HG03025 (cell line): Measurements from ENCODE around the gene CATSPERD.
"Not testable (repeated sequence)": the region's sequence is repeated elsewhere in the genome, so short reads cannot be mapped to it uniquely, and the experiment has no call there.

Source experiments
- ATAC-seq: cut with Tn5 transposase; IDR thresholded peaks from one replicate; pipeline ENCODE4 v1.9.1; 2021; ENCODE audit warnings: mild to moderate bottlenecking, moderate library complexity; ENCODE audit not compliant: unreplicated experiment, low FRiP score

CATSPERD gene

GRCh38 chr19:5697890-5698634 is 22.4 kb upstream of the CATSPERD start:
- no peak for ATAC-seq

DNA sequence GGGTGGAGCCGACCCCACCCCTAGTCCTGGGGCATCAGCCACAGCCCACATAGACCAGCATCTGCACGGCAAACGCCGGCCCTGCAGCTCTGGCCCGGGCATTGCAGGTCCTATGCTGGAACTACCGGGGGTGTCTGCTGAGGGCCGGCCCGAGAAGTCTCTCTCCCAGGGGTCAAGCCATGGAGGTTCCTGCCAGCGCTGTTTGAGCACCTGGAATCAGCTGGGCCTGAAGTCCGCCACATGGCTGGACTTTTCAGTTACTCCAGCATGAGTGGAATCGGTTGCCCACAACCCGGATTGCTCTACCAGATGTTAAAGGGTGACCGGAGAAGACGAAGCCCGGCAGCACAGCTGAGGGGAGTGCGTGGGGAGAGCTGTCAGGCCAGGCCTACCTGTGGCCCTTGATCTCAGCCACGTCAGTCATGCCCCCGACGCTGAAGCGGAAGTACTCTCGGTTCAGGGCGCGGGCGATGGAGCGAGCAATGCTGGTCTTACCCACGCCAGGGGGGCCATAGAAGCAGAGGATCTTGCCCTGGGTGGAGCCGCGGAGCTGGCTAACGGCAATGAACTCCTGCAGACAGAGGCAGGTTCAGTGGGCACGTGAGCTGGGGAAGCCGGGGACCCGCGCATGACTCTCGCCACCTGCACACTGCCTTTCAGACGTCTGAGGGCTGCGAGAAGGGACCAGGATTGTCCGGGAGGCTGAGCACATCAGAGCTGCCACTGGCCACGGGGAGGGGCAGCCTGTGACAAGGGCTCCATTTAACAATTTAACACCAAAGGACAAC is 21.6 kb upstream of the CATSPERD start:
- no peak for ATAC-seq

- ATAC-seq, result no peak
These were observed 19.9 kb upstream of the CATSPERD start for GRCh38 chr19:5700455-5701092.

DNA sequence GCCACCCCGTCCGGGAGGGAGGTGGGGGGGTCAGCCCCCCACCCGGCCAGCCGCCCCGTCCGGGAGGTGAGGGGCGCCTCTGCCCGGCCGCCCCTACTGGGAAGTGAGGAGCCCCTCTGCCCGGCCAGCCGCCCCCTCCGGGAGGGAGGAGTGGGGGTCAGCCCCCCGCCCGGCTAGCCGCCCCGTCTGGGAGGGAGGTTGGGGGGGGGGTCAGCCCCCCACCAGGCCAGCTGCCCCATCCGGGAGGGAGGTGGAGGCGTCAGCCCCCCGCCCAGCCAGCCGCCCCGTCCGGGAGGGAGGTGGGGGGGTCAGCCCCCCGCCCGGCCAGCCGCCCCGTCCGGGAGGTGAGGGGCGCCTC is 18.4 kb upstream of the CATSPERD start:
- not testable (repeated sequence) for ATAC-seq

GRCh38 chr19:5703819-5704818 is 16.3 kb upstream of the CATSPERD start:
- ATAC-seq, result no peak

DNA sequence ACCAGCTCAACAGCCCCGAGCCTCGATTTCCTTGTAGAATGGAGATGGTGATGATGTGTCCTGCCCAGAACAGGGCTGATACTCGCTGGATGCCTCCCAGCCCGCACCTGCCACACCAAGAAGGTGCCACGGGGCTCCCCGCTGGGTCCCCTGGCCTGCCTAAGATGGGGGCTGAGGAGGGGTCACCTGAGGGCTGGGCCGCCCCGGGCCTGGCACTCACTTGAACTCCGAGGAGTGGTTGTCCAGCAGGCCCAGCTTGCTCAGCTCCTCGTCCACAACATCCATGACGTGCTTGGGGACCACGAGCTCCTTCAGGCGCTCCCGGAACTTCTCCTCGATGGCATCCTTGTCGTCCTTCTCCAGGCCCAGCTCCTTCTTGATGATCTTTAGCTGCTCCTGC is 14.9 kb upstream of the CATSPERD start:
- no peak for ATAC-seq

GRCh38 chr19:5706876-5707573 is 13.4 kb upstream of the CATSPERD start:
- no peak for ATAC-seq

- no peak for ATAC-seq
These were observed 12.6 kb upstream of the CATSPERD start for GRCh38 chr19:5707576-5708575.

- no peak for ATAC-seq
These were observed 9.4 kb upstream of the CATSPERD start for GRCh38 chr19:5711025-5711424.

DNA sequence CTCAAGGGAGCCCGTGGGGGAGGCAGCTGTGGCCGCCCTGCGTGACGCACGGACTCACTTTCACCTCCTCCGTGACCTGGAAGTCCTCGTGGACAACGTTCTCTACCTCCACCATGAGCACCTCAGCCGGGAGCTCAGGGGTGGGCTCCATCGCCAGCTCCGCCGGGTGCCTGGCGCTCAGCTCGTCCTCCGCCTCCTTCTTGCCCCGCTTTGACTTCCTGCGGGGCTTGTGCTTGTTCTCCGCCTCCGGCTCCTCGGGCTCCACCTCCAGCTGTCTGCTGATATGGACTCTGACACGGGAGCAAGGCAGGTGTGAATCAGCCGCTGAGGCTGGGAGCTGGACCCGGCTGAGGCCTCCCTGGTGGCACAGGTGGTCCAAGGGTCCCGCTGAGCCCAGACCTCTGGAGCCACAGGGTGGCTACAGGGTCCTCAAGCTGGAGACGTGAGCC is 8.7 kb upstream of the CATSPERD start:
- no peak for ATAC-seq

DNA sequence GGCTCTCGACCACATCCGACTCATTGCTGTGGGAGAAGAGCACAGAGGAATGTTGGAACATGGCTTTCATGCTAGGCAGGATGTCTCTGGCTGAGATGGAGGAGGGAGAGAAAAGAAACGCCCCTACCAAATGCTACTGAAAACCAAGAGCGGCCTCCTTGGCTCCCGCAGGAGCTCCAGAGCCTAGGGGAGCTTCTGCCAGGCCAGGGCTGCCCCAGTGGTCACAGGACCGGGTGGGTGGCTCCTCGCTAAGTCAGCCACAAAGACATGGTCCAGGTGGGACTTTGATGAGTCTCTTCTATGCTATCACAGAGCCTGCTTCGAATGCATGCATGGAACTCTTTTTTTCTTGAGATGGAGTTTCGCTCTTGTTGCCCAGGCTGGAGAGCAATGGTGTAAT is 7.2 kb upstream of the CATSPERD start:
- ATAC-seq, result no peak

- ATAC-seq, result no peak
These were observed 5.6 kb upstream of the CATSPERD start for GRCh38 chr19:5714816-5715215.

DNA sequence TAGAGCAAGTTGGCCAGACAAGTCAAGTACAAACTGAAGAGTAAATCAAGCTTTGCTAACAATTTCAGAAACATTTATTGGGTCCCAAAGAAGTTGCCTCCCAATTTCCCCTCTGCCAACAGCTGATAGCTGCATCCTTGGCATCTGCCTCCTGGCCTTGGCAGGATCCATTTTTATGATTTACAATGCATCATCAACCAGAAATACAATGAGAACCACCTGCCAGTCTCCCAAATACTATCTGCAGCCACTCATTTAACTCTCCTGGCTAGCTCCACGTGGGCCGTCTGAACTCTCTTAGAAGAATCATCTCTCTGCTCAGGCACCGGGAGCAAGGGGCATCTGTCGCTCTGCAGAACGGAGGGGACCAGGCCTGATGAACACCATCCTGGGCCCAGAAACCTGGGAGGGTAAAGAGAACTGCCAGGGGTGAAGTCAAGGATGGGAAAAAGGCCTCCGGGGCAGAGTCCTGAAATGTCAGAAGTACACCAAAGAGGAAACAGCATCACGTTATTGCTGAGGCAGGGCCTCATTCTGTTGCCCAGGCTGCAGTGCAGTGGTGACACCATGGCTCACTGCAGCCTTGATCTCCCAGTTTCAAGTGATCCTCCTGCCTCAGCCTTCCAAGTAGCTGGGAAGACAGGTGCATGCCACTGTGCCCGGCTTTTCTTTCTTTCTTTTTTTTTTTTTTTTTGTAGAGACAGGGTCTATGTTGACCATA is 3.1 kb upstream of the CATSPERD start:
- ATAC-seq, result no peak

- ATAC-seq, result no peak
These were observed 2.3 kb upstream of the CATSPERD start for GRCh38 chr19:5718037-5718578.

DNA sequence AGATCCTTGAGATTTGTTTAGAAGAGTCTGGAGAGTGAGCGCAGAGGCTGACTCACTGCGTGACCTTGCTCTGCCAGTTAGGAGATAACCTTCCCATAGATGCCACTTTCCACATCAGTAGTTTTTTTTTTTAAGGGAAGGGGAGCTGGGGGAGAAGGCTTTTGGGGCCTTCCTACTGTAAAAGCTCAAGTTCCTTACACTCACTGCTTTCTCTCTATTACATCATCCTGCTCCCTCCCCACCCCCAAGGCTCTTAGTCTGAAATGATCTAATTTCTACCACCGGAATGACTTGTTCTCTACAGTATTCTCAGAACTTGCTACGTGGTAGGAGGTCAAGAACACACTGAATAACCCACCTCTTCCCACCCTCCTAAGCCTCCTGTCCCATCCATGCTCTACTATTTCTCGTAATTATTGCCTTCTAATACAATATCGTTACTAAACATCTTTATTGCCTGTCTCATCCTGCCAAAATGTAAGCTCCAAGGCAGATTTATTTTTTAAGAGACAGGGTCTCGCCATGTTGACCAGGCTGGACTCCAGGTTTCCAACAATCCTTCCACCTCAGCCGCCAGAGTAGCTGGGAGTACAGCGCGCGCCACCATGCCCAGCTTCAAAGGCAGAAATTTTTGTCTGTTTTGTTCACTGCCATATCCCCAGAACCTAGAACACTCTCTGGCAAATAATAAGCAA is 1.7 kb upstream of the CATSPERD start:
- ATAC-seq, result no peak

DNA sequence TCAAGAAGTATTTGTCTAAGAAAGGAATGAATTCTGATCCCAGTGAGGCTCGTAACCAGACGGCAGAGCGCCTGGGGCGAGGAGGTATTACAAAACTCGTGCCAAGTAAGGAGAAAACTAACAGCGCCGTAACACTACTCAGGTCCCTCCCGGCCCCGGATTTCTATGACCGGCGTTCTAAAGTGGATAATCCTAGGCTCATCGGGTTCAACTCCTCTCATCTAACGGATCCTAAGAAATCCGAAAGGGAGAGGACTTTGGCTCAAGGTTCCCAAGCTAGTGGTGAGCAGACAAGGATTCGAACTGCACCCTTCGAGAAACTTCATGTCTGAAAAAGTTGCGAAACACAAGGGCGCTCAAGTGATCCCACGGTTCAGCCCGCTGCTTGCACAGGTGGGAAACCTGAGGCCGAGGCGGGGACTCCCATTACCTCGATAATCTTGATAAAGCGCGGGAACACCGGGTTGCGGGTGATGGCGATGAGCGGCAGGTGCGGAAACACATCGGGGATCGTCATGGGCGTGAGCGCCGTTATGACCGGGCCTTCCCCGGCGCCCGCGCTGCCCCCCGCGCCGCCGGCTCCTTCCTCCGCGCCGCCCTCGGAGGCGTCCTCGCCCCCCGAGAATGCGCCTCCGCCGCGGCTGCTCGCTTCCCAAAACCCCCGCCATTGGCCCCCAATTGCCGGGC is 1.0 kb upstream of the CATSPERD start:
- peak; percentile 8 for ATAC-seq
